Omental fat pad (tissue), 4 donors: ENCODE data around the gene GHRL. TPM values are rescaled to one million over a fixed set of nuclear protein-coding genes. Genes with fewer than 3 reads are reported as not detected.

Experiments
- ATAC-seq: fragments of 150-250 bp; one replicate; pipeline ENCODE4 v1.9.1; 2016; ENCODE audit warnings: mild to moderate bottlenecking, moderate library complexity; ENCODE audit not compliant: low FRiP score
- DNase-seq: peaks from one replicate; pipeline ENCODE4 v3.0.0-alpha.2; 2019; ENCODE audit warnings: low spot score
- total RNA-seq, 4 donors: library from RNA; depleted of rRNA; stranded (reverse); fragments of >200 nt; gene quantifications; one replicate each; pipeline ENCODE4 v1.1.0, GENCODE V29; 2016
- TF ChIP-seq, protein P1 (sequence below), 3 donors: fragments of 450-650 bp; IDR thresholded peaks; one replicate each; pipeline ENCODE4 v1.5.1; 2016 to 2017; ENCODE audit warnings: antibody characterized with exemption in 3 of 3, mild to moderate bottlenecking in 3 of 3, moderate library complexity in 2 of 3

Gene GHRL
- total RNA-seq, 4 donors from 2014 or later: 7.3 TPM; not detected in 3

DNA sequence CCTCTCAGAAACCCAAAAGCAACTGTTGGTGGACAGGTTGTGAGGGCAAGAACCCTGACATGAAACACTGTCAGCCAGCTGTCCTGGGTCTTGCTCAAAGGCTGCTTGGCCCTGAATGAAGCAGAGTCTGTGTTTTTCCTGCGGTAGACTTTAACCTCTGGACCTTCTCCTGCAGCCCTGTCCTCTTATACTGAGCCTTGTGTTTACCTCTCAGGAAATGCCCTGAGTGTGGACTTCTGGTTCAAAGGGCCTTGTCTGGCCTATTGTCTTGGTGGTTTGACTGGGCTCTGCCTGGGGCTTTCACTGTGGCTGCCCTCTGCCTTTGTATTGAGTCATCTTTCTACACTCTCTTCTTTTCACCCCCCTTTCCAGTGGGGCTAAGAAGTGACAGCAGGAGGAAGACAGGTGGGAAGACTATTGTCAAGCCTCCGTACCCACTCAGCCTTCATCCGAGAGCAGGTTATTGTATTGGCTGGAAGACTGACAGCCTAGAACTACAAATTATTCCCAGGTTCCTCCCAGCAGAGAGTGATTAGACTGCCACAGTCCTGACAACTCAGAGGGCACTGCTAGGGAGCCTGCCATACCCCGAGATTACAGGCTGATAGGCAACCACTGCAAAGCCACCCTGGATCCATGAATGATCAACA lies 24.7 kb upstream of the GHRL start:
- TF ChIP-seq, protein P1, sequence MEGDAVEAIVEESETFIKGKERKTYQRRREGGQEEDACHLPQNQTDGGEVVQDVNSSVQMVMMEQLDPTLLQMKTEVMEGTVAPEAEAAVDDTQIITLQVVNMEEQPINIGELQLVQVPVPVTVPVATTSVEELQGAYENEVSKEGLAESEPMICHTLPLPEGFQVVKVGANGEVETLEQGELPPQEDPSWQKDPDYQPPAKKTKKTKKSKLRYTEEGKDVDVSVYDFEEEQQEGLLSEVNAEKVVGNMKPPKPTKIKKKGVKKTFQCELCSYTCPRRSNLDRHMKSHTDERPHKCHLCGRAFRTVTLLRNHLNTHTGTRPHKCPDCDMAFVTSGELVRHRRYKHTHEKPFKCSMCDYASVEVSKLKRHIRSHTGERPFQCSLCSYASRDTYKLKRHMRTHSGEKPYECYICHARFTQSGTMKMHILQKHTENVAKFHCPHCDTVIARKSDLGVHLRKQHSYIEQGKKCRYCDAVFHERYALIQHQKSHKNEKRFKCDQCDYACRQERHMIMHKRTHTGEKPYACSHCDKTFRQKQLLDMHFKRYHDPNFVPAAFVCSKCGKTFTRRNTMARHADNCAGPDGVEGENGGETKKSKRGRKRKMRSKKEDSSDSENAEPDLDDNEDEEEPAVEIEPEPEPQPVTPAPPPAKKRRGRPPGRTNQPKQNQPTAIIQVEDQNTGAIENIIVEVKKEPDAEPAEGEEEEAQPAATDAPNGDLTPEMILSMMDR (IDR thresholded peaks at IDR 0.05): no peak
- peak; percentile 18 for DNase-seq

DNA sequence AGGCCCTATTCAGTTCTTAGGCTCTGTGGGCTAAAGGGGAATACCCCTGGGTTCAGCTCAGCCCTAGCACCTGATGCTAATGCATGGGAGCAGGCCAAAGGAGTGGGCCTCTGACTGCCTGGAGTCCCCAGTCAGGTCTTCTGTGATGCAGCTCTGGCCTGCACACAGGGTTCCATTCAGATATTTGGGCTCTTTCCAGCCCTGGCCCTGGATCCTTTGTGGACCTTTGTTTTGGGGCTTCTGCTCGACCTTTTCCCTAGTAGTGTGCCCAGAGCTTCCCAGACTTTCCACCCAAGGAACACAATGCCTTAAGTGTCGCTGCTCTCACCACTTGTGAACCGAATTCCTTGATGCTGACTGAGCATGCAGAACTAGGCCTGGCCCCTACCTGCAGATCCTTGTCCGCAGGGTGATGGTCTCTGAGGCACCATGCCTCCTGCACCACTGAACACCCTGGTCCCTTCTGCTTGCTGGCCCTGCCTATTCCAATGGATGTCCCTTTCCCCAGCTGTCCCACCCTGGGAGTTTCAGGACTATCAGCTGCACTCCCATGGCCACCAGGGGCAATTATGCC lies 23.1 kb upstream of the GHRL start:
- ATAC-seq: no peak
- DNase-seq: peak; percentile 6
- TF ChIP-seq, protein P1 (IDR thresholded peaks at IDR 0.05): no peak

More for the DNA sequence above, 24.7 kb upstream of the GHRL start:
- ATAC-seq: no peak

GRCh38 chr3:10315101-10315500 lies 22.4 kb upstream of the GHRL start:
- peak; percentile 6 for DNase-seq
- TF ChIP-seq, protein P1 (IDR thresholded peaks at IDR 0.05): no peak
- ATAC-seq: no peak

GRCh38 chr3:10312861-10313260 lies 20.1 kb upstream of the GHRL start:
- DNase-seq: peak; percentile 13

GRCh38 chr3:10312391-10312790 lies 19.6 kb upstream of the GHRL start:
- TF ChIP-seq, protein P1 (IDR thresholded peaks at IDR 0.05): no peak
- DNase-seq (peak; percentile 5), ATAC-seq (no peak)

More at GRCh38 chr3:10312861-10313260, 20.1 kb upstream of the GHRL start:
- no peak for ATAC-seq
- TF ChIP-seq, protein P1 (IDR thresholded peaks at IDR 0.05): no peak

- TF ChIP-seq, protein P1 (IDR thresholded peaks at IDR 0.05): no peak
- ATAC-seq (no peak), DNase-seq (peak; percentile 1)
These were observed 19.0 kb upstream of the GHRL start for GRCh38 chr3:10311710-10312109.

- ATAC-seq: no peak
- no peak for DNase-seq
- TF ChIP-seq, protein P1 (IDR thresholded peaks at IDR 0.05): no peak
These were observed 17.8 kb upstream of the GHRL start for GRCh38 chr3:10310578-10310977.
